ENCODE measurements around the gene CTNNA2.

Gene CTNNA2

GRCh38 chr2:80462654-80463053, 949.8 kb downstream of the CTNNA2 start:
- Histone ChIP-seq H3K36me3 (no peaks in the 10 kb centered on the region), H3K4me1 (no peaks in the 10 kb centered on the region), H3K4me3 (ENCODE audit: low read depth, low read length) (no peak overlapping the region), H3K27me3 (no peaks in the 10 kb centered on the region), H3K9me3 (no peaks in the 10 kb centered on the region)
- no peak for DNase-seq
- TF ChIP-seq CTCF (IDR thresholded peaks at IDR 0.05; ENCODE audit: low read depth, low read length) = no peak

- H3K36me3 ChIP-seq = no peaks in the 10 kb centered on the region
- DNase-seq = no peak
- no peaks in the 10 kb centered on the region for H3K4me1 ChIP-seq
- H3K4me3 ChIP-seq (ENCODE audit: low read depth, low read length) = no peak overlapping the region
- TF ChIP-seq CTCF (IDR thresholded peaks at IDR 0.05; ENCODE audit: low read depth, low read length) = no peak
- no peaks in the 10 kb centered on the region for H3K27me3 ChIP-seq
- H3K9me3 ChIP-seq = no peaks in the 10 kb centered on the region
Observed at GRCh38 chr2:80464275-80464674, 951.4 kb downstream of the CTNNA2 start.

- no peaks in the 10 kb centered on the region for H3K36me3 ChIP-seq
- H3K27me3 ChIP-seq = no peaks in the 10 kb centered on the region
- no peaks in the 10 kb centered on the region for H3K4me1 ChIP-seq
- no peak for DNase-seq
- no peaks in the 10 kb centered on the region for H3K9me3 ChIP-seq
- TF ChIP-seq CTCF (IDR thresholded peaks at IDR 0.05; ENCODE audit: low read depth, low read length) = no peak
- no peak overlapping the region for H3K4me3 ChIP-seq (ENCODE audit: low read depth, low read length)
Observed at GRCh38 chr2:80467262-80467811, 954.5 kb downstream of the CTNNA2 start.

- Histone ChIP-seq H3K27me3 (no peaks in the 10 kb centered on the region), H3K4me3 (ENCODE audit: low read depth, low read length) (no peak overlapping the region), H3K36me3 (no peaks in the 10 kb centered on the region), H3K9me3 (no peaks in the 10 kb centered on the region), H3K4me1 (no peaks in the 10 kb centered on the region)
- no peak for TF ChIP-seq CTCF (IDR thresholded peaks at IDR 0.05; ENCODE audit: low read depth, low read length)
- no peak for DNase-seq
Observed at GRCh38 chr2:80469428-80469827, 956.6 kb downstream of the CTNNA2 start.

- Histone ChIP-seq H3K27me3 (no peaks in the 10 kb centered on the region), H3K9me3 (no peaks in the 10 kb centered on the region), H3K4me1 (no peaks in the 10 kb centered on the region), H3K36me3 (no peaks in the 10 kb centered on the region), H3K4me3 (ENCODE audit: low read depth, low read length) (no peak overlapping the region)
- no peak for DNase-seq
- TF ChIP-seq CTCF (IDR thresholded peaks at IDR 0.05; ENCODE audit: low read depth, low read length) = no peak
Observed at GRCh38 chr2:80473069-80473468, 960.2 kb downstream of the CTNNA2 start.

GRCh38 chr2:80473796-80474195, 960.9 kb downstream of the CTNNA2 start:
- TF ChIP-seq CTCF (IDR thresholded peaks at IDR 0.05; ENCODE audit: low read depth, low read length) = no peak
- Histone ChIP-seq H3K4me3 (ENCODE audit: low read depth, low read length) (no peak overlapping the region), H3K4me1 (no peaks in the 10 kb centered on the region), H3K27me3 (no peaks in the 10 kb centered on the region), H3K36me3 (no peaks in the 10 kb centered on the region), H3K9me3 (no peaks in the 10 kb centered on the region)
- no peak for DNase-seq

Data from BE2C (cell line).